Parathyroid adenoma (tissue), 2 donors: Measurements from ENCODE around the gene HMGB1.

Experiments
- H2AFZ ChIP-seq: fragments of 300-600 bp; sonication (generic); one replicate; pipeline ENCODE4 v1.7.0; 2017; ENCODE audit warnings: antibody characterized with exemption, mild to moderate bottlenecking
- H3K27ac ChIP-seq: fragments of 300-600 bp; sonication (generic); one replicate; pipeline ENCODE4 v1.7.0; 2017
- H3K27me3 ChIP-seq: fragments of 300-600 bp; sonication (generic); one replicate; pipeline ENCODE4 v1.7.0; 2017; ENCODE audit warnings: low read length; ENCODE audit not compliant: control insufficient read depth, insufficient read depth
- H3K36me3 ChIP-seq: fragments of 300-600 bp; sonication (generic); one replicate; pipeline ENCODE4 v1.7.0; 2017; ENCODE audit warnings: low read length; ENCODE audit not compliant: control insufficient read depth, insufficient read depth
- H3K4me1 ChIP-seq: fragments of 300-600 bp; sonication (generic); one replicate; pipeline ENCODE4 v1.7.0; 2017; ENCODE audit warnings: control low read depth
- H3K4me2 ChIP-seq: fragments of 300-600 bp; sonication (generic); one replicate; pipeline ENCODE4 v1.7.0; 2017; ENCODE audit warnings: low read length
- H3K4me3 ChIP-seq: fragments of 300-600 bp; sonication (generic); one replicate; pipeline ENCODE4 v1.7.0; 2017; ENCODE audit warnings: low read depth, low read length
- H3K79me2 ChIP-seq: fragments of 300-600 bp; sonication (generic); one replicate; pipeline ENCODE4 v1.7.0; 2017; ENCODE audit warnings: control low read depth
- H3K9ac ChIP-seq: fragments of 300-600 bp; sonication (generic); one replicate; pipeline ENCODE4 v1.7.0; 2017; ENCODE audit warnings: mild to moderate bottlenecking
- H3K9me3 ChIP-seq: fragments of 300-600 bp; sonication (generic); one replicate; pipeline ENCODE4 v1.7.0; 2017; ENCODE audit warnings: low read length; ENCODE audit not compliant: control insufficient read depth
- TF ChIP-seq, protein P1 (sequence below): fragments of 300-600 bp; sonication (generic); IDR thresholded peaks from one replicate; pipeline ENCODE4 v1.7.0; 2017; ENCODE audit warnings: antibody characterized with exemption, mild to moderate bottlenecking
- donor health status: primary hyperparathyroidism.

HMGB1 gene

DNA sequence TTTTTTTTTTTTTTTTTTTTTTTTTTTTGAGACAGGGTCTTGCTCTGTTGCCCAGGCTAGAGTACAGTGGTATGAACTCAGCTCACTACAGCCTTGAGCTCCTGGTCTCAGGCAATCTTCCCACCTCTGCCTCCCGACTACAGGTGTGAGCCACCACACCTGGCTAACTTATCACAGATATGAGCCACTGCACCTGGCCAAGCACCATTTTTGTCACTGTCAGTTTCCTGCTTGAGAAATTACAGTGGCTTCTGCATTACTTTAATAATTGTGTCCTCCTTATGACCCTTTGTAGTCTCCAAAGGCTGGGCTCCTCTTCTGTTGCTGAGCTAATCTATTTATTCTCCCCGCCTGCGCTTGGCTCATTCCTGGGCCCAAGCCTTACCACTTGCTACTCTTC, 27.4 kb downstream of the HMGB1 start:
- Histone ChIP-seq H3K9me3 (no peaks in the 10 kb centered on the region), H3K36me3 (no peaks in the 10 kb centered on the region), H3K4me1 (no peaks in the 10 kb centered on the region), H3K27me3 (no peaks in the 10 kb centered on the region), H2AFZ (no peak overlapping the region), H3K4me2 (no peak overlapping the region), H3K4me3 (no peak overlapping the region), H3K9ac (no peak overlapping the region), H3K27ac (no peak overlapping the region), H3K79me2 (no peaks in the 10 kb centered on the region)
- TF ChIP-seq, protein P1, sequence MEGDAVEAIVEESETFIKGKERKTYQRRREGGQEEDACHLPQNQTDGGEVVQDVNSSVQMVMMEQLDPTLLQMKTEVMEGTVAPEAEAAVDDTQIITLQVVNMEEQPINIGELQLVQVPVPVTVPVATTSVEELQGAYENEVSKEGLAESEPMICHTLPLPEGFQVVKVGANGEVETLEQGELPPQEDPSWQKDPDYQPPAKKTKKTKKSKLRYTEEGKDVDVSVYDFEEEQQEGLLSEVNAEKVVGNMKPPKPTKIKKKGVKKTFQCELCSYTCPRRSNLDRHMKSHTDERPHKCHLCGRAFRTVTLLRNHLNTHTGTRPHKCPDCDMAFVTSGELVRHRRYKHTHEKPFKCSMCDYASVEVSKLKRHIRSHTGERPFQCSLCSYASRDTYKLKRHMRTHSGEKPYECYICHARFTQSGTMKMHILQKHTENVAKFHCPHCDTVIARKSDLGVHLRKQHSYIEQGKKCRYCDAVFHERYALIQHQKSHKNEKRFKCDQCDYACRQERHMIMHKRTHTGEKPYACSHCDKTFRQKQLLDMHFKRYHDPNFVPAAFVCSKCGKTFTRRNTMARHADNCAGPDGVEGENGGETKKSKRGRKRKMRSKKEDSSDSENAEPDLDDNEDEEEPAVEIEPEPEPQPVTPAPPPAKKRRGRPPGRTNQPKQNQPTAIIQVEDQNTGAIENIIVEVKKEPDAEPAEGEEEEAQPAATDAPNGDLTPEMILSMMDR: no peak

DNA sequence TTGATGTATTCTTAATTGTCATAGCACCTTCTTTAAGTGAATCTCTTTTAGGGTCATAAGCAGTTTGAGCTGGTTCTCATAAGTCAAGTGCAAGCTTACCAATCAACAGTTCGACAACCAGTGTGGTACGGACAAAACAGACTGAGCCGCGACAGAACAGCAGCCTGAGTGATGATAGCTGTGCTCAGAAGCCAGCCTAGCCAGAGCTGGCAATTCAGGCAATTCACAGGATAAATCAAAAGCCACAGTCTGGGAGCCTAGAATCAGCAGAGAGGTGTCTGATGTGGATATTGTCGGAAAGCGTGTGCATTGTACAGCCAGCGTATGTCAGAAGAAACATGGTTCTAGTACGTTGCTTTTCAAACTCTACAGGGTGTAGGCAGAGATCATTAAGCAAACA, 28.6 kb downstream of the HMGB1 start:
- no peaks in the 10 kb centered on the region for H3K4me1 ChIP-seq
- H3K36me3 ChIP-seq: no peaks in the 10 kb centered on the region
- no peaks in the 10 kb centered on the region for H3K27me3 ChIP-seq
- no peak overlapping the region for H3K4me3 ChIP-seq
- no peaks in the 10 kb centered on the region for H3K79me2 ChIP-seq
- H3K9ac ChIP-seq: no peak overlapping the region
- H3K4me2 ChIP-seq: no peak overlapping the region
- no peaks in the 10 kb centered on the region for H3K9me3 ChIP-seq
- no peak overlapping the region for H2AFZ ChIP-seq
- no peak overlapping the region for H3K27ac ChIP-seq
- TF ChIP-seq, protein P1: no peak

- TF ChIP-seq, protein P1: no peak
- Histone ChIP-seq H3K27ac (no peak overlapping the region), H3K9me3 (no peaks in the 10 kb centered on the region), H3K27me3 (no peaks in the 10 kb centered on the region), H3K4me2 (no peak overlapping the region), H3K36me3 (no peaks in the 10 kb centered on the region), H3K4me3 (no peak overlapping the region), H2AFZ (no peak overlapping the region), H3K79me2 (no peaks in the 10 kb centered on the region), H3K4me1 (no peaks in the 10 kb centered on the region), H3K9ac (no peak overlapping the region)
Measured at GRCh38 chr13:30435911-30436451, 29.8 kb downstream of the HMGB1 start.

DNA sequence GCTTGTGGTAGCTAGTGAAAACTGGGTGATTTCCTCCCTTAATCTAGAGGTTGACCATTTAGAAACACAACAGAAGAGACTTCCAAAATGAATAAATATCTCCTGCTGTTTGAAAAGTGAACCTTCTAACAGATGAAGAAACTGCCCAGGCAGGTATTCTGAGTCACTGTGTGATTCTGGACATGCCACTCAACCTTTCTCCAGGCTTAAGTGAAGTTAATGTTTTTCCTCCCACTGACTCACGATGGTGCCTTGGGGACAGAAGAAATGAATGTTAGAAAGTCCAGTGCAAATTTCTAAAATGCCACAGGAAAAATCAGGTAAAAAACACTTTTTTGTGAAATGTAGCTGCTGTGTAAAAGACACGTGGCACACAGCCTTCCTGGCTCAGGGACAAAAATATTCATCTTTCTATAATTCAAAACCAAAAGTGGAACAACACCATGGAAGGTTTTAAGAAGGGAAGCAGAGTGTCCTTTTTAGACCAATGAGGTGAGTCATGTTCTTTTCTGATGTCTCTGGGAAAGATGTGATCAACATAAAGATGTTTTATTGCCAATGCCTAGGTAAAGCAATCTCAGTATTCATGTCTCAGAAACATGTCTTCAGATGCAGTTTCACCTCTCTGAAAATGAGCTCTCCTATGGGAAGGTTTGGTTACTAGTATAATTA, 34.3 kb downstream of the HMGB1 start:
- no peaks in the 10 kb centered on the region for H3K79me2 ChIP-seq
- no peaks in the 10 kb centered on the region for H3K9me3 ChIP-seq
- no peak overlapping the region for H3K27ac ChIP-seq
- no peak overlapping the region for H3K4me2 ChIP-seq
- no peaks in the 10 kb centered on the region for H3K4me1 ChIP-seq
- no peak overlapping the region for H3K4me3 ChIP-seq
- no peak overlapping the region for H3K9ac ChIP-seq
- no peaks in the 10 kb centered on the region for H3K27me3 ChIP-seq
- H2AFZ ChIP-seq: no peak overlapping the region
- H3K36me3 ChIP-seq: no peaks in the 10 kb centered on the region
- TF ChIP-seq, protein P1: no peak
